DMS79 treated with DMSO at 0.1 percent for 48 hours (cell line): Measurements from ENCODE around the gene RMND5B.
"Not testable (repeated sequence)": the region's sequence is repeated elsewhere in the genome, so short reads cannot be mapped to it uniquely, and the experiment has no call there.

Source experiments
- DNase-seq: peaks from one replicate; lab custom pipeline; 2025; lab: John Stamatoyannopoulos, UW

Gene RMND5B

DNA sequence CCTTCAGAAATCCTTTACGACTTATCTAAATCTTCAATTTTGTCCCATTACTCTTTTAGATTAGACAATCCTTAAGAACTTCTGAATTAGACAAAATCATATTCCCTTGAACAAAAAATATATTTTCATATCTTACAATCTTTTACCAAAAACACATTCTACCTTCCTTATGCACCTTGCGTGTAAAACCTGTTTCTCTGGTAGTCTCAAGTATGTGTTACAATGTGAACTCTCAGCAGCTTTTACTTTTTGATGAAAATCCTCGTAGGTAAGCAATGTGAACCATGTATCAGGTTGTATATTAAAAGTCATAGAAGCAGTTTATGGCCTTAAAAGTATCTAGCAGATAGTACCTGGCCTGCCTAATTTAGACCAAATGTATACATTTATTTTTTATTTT, 43.6 kb downstream of the RMND5B start:
- DNase-seq: no peak

- no peak for DNase-seq
These were observed 46.0 kb downstream of the RMND5B start for GRCh38 chr5:178176791-178177190.

DNA sequence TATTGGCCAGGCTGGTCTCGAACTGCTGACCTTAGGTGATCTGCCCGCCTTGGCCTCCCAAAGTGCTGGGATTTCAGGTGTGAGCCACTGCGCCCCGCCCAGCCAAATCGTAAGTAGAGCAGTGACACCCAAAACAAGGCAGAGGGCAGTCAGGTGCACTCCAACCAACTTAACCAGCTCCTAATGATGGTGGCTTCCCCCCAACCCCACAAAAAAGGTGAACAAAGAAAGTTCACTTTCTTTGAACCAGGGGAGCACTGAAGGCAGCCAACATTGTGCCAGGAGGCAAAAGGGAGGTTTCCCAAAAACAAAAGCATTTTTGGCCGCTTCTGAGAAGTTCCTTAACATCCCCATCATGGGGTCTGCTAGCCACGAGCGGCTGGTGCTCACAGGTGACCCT, 46.8 kb downstream of the RMND5B start:
- no peak for DNase-seq

DNA sequence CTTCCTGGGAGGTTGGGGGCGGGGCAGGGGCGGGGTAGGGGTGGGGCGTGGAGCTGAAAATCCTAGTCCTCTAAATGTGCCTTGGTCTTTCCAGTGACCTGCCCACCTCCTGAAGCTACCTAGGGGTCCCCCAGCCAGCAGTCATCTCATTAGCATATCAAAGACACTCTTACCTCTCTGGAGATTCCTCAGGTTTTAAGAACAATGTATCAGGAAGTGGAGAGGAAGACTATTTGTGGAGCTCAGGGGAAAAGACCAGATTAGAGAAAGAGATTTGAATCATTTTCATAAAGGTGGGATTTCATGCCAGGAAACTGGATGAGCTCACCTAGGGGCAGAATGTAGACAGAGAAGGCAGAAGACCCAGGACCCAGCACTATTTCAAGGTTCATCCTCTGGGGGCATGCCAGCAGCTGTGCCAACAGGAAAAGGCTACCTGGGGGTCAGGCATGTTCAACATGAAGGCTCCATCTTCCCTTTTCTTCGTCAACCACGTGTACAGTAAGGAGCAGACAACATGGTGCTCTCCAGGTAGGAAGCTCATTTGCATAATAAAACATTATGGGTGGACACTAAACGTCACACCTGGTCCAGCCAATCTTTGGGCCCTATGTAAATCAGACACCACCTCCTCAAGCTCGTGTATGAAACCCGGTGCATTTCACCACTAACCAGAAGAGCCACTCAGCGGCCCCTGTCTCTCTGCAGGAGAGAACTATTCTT, 49.5 kb downstream of the RMND5B start:
- DNase-seq: no peak

GRCh38 chr5:178182158-178182876, 51.5 kb downstream of the RMND5B start:
- DNase-seq: no peak

DNA sequence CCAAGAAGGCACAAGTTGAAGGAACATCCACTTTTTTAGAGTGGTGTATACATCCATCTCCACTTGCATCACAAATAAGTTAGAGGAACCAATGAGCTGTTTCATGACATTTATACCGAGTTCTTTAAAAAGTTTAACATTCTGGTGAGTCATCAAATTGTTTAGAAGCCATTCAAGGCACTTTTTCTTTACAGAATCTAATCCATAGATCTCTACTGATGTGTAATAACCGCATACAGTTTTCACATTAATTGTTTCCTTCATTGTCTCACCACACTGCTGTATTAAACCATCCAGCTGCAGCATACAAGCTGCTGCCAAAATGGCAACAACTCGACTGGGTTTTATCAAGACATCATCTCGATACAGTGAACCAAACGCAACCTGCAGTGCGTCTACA, 55.6 kb downstream of the RMND5B start:
- no peak for DNase-seq

GRCh38 chr5:178187014-178187413, 56.2 kb downstream of the RMND5B start, which contains the start of gene GMCL2:
TSS of gene GMCL2 (minus strand) at chr5:178187371. CDS start at chr5:178187299, 72 bp downstream.
- DNase-seq: no peak

DNA sequence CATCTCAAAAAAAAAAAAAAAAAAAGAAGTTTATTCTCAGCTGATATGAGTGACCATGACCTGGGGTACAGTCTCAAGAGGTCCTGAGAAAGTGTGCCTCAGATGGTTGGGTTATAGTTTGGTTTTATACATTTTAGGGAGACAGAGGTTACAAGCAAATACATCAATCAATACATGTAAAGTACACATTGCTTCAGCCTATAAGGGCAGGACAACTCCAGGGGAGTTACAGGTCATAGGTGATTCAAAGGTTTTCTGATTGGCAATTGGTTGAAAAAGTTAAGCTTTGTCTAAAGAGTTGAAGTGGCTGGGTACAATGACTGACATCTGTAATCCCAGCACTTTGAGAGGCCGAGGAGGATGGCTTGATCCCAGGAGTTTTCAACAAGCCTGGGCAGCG, 58.6 kb downstream of the RMND5B start:
- no peak for DNase-seq

DNA sequence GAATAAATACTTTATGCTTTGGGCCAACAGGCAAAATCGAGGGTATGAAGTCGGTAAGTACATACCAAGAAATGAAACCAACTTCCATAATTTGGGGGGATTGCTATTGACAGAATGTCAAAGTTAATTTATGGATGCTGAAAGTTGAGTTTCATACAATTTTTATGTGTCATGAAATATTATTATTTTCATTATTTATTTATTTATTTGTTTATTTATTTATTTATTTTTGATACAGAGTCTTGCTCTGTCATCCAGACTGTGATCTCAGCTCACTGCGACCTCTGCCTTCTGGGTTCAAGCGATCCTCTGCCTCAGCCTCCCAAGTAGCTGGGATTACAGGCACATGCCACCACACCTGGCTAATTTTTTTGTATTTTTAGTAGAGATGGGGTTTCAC, 60.8 kb downstream of the RMND5B start:
- no peak for DNase-seq

GRCh38 chr5:178192244-178192643, 61.4 kb downstream of the RMND5B start:
- DNase-seq: no peak

GRCh38 chr5:178192787-178193186, 62.0 kb downstream of the RMND5B start:
- DNase-seq: no peak

GRCh38 chr5:178193251-178193809, 62.5 kb downstream of the RMND5B start:
- no peak for DNase-seq

- no peak for DNase-seq
These were observed 63.2 kb downstream of the RMND5B start for GRCh38 chr5:178194026-178194425.

GRCh38 chr5:178196281-178196812, 65.5 kb downstream of the RMND5B start:
- no peak for DNase-seq

GRCh38 chr5:178196986-178197385, 66.2 kb downstream of the RMND5B start:
- DNase-seq: no peak

DNA sequence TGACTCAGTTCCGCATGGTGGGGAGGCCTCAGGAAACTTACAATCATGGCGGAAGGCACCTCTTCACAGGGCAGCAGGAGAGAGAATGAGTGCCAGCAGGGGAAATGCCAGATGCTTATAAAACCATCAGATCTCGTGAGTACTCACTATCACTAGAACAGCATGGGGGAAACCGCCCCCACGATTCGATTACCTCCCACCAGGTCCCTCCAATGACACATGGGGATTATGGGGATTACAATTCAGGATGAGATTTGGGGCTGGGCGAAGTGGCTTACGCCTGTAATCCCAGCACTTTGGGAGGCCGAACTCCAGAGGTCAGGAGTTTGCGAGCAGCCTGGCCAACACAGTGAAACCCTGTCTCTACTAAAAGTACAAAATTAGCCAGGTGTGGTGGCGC, 67.3 kb downstream of the RMND5B start:
- DNase-seq: not testable (repeated sequence)

GRCh38 chr5:178198706-178199105, 67.9 kb downstream of the RMND5B start:
- DNase-seq: no peak

DNA sequence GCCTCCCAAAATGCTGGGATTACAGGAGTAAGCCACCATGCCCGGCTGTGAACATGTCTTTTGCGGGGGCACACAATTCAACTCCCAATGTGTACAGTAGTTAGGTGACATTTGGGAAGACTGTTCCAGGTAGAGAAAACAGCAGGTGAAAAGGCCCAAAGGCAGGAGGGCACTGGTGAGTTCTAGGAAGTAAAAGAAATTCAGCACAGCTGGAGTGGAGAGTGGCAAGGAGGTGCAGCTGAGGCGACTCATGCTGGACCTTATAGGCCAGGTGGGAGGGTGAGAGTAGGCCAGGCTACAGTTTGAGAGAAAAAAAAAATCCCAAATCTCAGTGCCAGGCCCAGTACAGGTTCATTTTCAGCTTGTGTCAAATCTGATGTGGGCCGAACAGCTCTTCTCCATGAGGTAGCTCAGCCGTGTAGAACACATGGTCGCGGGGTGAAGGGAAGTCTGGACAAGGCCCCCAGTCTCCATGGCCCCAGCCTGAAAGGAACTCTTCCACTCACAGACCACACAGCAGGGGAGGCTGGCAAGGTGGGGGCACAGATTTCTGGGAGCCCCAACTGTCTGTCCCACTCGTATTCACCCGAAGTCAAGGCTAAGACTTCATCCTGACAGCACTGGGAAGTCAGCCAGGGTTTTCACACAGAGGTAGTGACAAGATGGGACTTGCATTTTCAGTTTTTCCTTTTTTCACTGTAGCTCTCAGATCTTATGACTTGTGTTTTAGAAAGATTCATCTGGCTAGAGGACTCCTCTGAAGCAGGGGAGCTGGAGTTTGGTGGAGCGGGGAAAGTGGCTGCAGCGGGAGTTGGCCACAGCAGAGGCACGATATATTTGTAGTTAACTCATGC, 69.0 kb downstream of the RMND5B start:
- DNase-seq: no peak
